Cerebellar nuclear complex (tissue), 1 donor: ENCODE measurements around the gene FAM171A2.
"Not testable (repeated sequence)": the region's sequence is repeated elsewhere in the genome, so short reads cannot be mapped to it uniquely, and the experiment has no call there.

Experiments
- DNase-seq, 2 experiments: peaks; one replicate each; lab custom pipeline; 2025; lab: John Stamatoyannopoulos, UW

Gene FAM171A2

GRCh38 chr17:44383861-44384260 lies 20.2 kb upstream of the FAM171A2 start:
- DNase-seq = no peak

GRCh38 chr17:44383363-44383762 lies 19.7 kb upstream of the FAM171A2 start:
- DNase-seq = no peak

GRCh38 chr17:44382917-44383316 lies 19.3 kb upstream of the FAM171A2 start:
- DNase-seq = no peak

DNA sequence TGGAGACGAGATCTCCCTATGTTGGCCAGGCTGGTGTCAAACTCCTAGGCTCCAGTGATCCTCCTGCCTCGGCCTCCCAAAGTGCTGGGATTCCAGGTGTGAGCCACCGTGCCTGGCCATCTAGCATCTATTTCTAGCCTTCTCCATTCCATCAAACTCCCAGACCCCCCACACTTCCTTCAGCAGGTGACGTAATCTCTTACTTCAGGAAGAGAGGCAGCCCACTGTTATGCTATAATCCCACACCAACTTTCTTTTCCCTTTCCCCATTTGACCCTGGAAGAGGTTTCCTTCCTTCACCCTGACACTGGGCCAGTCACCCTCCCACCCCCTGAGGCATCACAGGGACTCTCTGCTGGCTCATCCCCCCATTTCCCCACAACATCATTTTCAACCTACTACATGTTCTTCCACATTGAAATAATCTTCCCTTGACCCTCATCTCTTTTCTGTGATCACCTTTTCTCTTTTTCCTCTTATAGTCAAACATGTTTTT lies 18.2 kb upstream of the FAM171A2 start:
- no peak for DNase-seq

DNA sequence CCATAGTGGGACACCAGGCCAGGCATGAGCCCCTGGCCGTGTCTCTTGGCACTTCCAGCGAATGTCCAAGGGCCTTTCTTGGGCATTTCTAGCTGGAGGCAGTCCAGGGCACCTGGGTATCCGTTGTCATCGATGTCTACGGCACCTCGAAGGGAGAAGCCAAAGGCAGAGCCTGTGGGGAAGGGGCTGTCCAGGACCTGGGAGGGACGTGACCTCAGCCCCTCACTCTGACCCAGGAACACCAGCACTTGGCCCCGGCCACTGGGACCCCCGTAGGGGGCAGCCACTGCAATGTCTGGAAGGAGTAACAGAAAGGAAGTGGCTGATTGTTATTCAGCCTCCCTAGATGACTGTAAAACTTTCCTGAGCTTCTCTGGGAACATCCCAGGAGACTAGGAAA lies 17.1 kb upstream of the FAM171A2 start:
- no peak for DNase-seq

GRCh38 chr17:44379887-44380286 lies 16.2 kb upstream of the FAM171A2 start:
- DNase-seq = no peak

GRCh38 chr17:44378171-44378705 lies 14.6 kb upstream of the FAM171A2 start:
- DNase-seq = no peak

GRCh38 chr17:44376779-44377178 lies 13.1 kb upstream of the FAM171A2 start:
- DNase-seq = no peak

DNA sequence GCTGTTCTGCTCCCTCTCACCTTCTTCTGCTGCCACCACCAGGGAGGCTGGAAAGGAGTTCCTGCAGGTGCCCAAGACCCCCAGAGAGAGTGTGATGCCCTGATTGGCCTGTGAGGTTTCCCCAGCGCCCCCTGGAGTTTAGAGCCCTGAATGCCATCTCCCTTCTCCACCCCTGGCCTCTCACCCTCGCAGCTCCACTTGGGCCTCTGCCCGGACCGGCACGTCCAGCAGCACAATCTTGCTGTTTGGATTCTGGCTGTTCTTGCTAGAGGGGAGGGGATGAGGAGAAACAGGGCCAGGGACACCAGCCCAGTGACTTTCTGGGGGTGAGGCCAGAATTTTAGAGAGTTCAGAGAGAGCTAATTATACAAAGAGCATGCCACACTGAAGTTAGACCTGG lies 12.5 kb upstream of the FAM171A2 start:
- no peak for DNase-seq

- no peak for DNase-seq
These were observed 11.8 kb upstream of the FAM171A2 start for GRCh38 chr17:44375196-44376017.

DNA sequence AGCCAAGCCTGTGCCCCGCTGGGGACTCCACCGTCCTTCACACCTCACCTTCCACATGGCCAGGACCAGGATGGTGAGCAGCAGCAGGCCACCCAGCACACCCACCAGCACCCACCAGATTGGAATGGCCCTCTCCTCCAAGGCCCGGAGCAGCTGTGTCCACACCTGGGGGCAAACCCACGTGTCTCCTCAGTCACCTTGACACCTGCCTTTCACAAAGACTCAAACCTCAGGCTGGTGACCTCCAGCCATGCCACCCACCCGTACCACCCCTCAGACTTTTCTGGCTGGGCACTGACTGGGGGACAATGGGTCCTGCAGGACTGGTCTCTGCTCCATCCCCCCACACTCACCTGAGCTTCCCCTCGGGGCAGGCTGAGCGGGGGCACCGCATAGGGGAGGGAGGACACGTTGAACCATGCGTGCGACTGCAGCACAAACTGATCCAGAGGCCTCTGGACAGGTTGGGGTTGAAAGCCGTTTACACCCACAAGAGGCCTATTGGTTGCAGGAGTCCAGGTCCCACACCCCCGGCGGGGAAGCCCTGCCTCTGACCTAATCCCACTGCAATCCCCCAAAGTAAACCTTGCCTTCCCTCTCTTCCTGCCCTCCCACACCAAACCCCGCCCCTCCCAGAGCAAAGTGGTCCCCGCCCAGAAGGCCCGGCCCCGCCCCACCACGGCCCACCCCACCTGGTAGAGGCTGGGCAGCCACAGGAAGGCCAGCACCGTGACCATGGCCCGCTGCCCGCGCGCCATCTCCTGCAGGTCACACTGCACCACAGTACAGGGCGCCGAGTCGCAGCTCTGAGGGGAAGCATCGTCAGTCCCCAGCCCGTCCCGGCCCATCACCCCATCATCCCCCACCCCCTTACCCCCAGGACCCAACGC lies 10.9 kb upstream of the FAM171A2 start:
- no peak for DNase-seq

- no peak for DNase-seq
These were observed 8.4 kb upstream of the FAM171A2 start for GRCh38 chr17:44372036-44372435.

GRCh38 chr17:44369414-44370023 lies 5.9 kb upstream of the FAM171A2 start:
- DNase-seq = not testable (repeated sequence)

DNA sequence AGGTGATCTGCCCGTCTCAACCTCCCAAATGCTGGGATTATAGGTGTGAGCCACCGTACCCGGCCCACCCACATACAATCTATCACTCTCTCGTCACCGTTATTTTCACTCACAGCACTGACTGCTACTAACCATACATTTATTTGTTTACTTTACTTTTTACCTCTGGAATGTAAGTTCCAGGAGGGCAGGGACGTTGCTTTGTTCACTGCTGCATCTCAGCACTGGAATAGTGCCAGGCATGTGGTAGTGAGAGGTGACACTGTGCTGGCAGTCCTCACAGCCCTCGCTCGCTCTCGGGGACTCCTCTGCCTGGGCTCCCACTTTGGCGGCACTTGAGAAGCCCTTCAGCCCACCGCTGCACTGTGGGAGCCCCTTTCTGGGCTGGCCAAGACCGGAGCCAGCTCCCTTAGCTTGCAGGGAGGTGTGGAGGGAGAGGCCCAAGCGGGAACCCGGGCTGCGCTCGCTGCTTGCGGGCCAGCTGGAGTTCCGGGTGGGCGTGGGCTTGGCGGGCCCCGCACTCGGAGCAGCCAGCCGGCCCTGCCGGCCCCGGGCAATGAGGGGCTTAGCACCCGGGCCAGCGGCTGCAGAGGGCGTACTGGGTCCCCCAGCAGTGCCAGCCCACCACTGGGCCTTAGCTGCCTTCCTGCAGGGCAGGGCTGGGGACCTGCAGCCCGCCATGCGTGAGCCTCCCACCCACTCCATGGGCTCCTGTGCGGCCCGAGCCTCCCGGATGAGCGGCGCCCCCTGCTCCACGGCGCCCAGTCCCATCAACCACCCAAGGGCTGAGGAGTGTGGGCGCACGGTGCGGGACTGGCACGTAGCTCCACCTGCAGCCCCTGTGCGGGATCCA lies 5.0 kb upstream of the FAM171A2 start:
- DNase-seq = not testable (repeated sequence)

DNA sequence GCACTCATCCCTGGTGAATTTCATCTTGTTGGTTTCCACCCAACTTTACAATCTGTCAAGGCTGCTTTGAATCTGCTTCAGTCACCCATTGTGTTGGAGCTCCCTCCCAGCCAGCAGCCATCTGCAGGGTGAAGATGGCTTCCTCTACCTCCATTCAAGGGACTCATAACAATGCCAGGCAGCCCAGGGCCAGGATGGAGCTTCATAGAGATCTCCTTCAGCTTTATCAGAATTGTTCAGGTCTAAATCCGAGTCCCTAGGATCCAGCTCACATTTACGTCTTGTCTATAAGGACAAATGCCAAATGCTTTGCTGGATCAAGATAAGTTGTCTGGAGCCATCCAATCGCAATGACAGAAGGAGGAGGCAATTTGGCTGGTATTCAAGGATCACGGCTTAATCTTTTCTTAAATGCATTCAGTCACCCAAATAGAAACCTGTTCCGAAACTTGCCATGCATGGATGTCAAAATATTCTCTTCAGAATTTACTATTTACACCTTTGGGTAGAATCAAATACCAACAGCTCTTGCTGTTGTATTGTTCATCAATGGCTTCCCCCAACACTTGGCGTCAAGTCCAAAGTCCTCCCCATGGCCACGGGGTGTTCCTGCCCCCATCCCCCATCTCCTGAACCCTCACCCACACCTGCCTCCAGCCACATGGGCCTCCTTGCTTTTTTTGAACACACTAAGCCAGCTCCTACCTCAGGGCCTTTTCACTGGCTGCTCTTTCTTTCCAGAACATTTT lies 3.8 kb upstream of the FAM171A2 start:
- DNase-seq = no peak

DNA sequence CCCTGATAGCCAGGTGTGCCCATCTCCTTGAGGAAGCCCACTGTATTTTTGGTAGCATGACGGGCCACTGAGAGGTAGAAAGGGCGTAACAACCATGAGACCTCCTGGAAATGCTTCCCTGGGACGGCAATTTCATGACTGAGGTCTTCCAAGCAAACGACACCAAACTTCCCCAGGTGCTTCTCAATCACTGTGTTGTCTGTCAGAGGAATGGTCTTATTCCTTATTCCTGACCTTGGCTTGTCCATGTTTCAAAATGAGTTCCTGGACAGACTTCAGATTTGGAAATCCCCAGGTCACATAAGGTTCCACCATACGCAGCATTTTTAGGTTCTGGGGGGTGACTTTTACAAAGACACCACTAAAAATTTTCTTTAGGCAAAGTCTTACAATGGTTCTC lies 1.4 kb upstream of the FAM171A2 start:
- DNase-seq = not testable (repeated sequence)

GRCh38 chr17:44362949-44363612 lies 572 bp downstream of the FAM171A2 start:
- DNase-seq = no peak

- DNase-seq = no peak
These were observed 1.1 kb downstream of the FAM171A2 start for GRCh38 chr17:44362459-44362948.
